HepG2 (cell line): ENCODE results near the gene RFC1. TPM values are rescaled to one million over a fixed set of nuclear protein-coding genes. Genes with fewer than 3 reads are reported as not detected.

Experiments used
- ATAC-seq: fragments of 200-7000 bp; cut with Tn5 transposase; 3 replicates; pipeline ENCODE4 v1.9.1; 2020; ENCODE audit warnings: mild to moderate bottlenecking, moderate library complexity
- BruUV-seq: library from RNA; stranded (reverse); fragments of 400-500 nt; replicated peaks from 2 replicates; lab custom pipeline; 2021; lab: Mats Ljungman, UMichigan
- CTCF ChIA-PET: fragments of 300-600 bp; formaldehyde crosslinking; extraction: SDS; loops from one replicate; lab custom pipeline; 2021; ENCODE audit warnings: low total read pairs, inconsistent platforms, low intra/inter-chr PET ratio; lab: Yijun Ruan, JAX
- POLR2A ChIA-PET: fragments of 350-600 bp; sonication (Branson Sonifier 250); formaldehyde crosslinking; loops from one replicate; lab custom pipeline; 2020; ENCODE audit warnings: antibody characterized with exemption, inconsistent platforms; lab: Yijun Ruan, JAX
- DNase-seq: peaks from one replicate; pipeline ENCODE4 v3.0.0-alpha.2; 2015; ENCODE audit warnings: low spot score
- FAIRE-seq: peaks from 3 replicates; lab custom pipeline; 2011; peaks lifted over from hg19 to GRCh38; lab: Jason Lieb, UNC
- H2AFZ ChIP-seq: one replicate; pipeline ENCODE4 v1.6.1; 2011; ENCODE audit warnings: low read length, inconsistent platforms
- H3K27ac ChIP-seq: fragments of 300-600 bp; 3 replicates; pipeline ENCODE4 v1.8.0; 2011; ENCODE audit warnings: mixed run types, mild to moderate bottlenecking, mixed read lengths, low read length, inconsistent platforms; ENCODE audit not compliant: insufficient read depth; ENCODE audit errors: extremely low read length
- H3K27me3 ChIP-seq, 2 experiments: fragments of 200-600 bp in 1 of 2; 2 replicates in 1 of 2; 3 replicates in 1 of 2; pipeline versions ENCODE4 v1.6.0 to v1.8.0; 2011; ENCODE audit warnings: low read length in 2 of 2, mild to moderate bottlenecking in 2 of 2, moderate library complexity in 2 of 2, inconsistent platforms in 1 of 2; ENCODE audit not compliant: insufficient read depth in 2 of 2, control insufficient read depth in 1 of 2
- H3K36me3 ChIP-seq, 2 experiments: fragments of 200-600 bp in 1 of 2; replicated peaks in 1 of 2; 2 replicates in 1 of 2; 3 replicates in 1 of 2; pipeline versions ENCODE4 v1.5.1 to v1.8.0; 2011; ENCODE audit warnings: low read length in 2 of 2, inconsistent platforms in 1 of 2; ENCODE audit not compliant: insufficient read depth in 2 of 2, control insufficient read depth in 1 of 2
- H3K4me1 ChIP-seq: 2 replicates; pipeline ENCODE4 v1.5.1; 2012; ENCODE audit warnings: low read length, inconsistent platforms; ENCODE audit not compliant: insufficient read depth
- H3K4me2 ChIP-seq: 2 replicates; pipeline ENCODE4 v1.6.0; 2011; ENCODE audit warnings: low read depth, low read length, inconsistent platforms
- H3K4me3 ChIP-seq, 3 experiments: fragments of 200-600 bp in 1 of 3; sonication (generic), shearing (Covaris generic) in 1 of 3; replicated peaks in 1 of 3; 2 replicates each; pipeline ENCODE4 v1.5.1; 2011 to 2016; ENCODE audit warnings: low read length in 3 of 3, inconsistent platforms in 2 of 3, low read depth in 2 of 3, mild to moderate bottlenecking in 2 of 3, control low read depth in 1 of 3, mixed read lengths in 1 of 3; ENCODE audit not compliant: insufficient read depth in 1 of 3
- H3K79me2 ChIP-seq: one replicate; pipeline ENCODE4 v1.6.1; 2011; ENCODE audit warnings: low read length, inconsistent platforms; ENCODE audit not compliant: insufficient read depth
- H3K9ac ChIP-seq: 2 replicates; pipeline ENCODE4 v1.6.0; 2011; ENCODE audit warnings: mild to moderate bottlenecking, low read depth, low read length, inconsistent platforms; ENCODE audit not compliant: insufficient read depth
- H3K9me3 ChIP-seq: 2 replicates; pipeline ENCODE4 v1.5.1; 2012; ENCODE audit warnings: mild to moderate bottlenecking, low read length
- H4K20me1 ChIP-seq: 2 replicates; pipeline ENCODE4 v1.6.0; 2011; ENCODE audit warnings: inconsistent platforms, mild to moderate bottlenecking, low read length, moderate library complexity; ENCODE audit not compliant: insufficient read depth
- GATA4 ChIP-seq: sonication (generic); IDR thresholded peaks from 2 replicates; pipeline ENCODE4 v1.6.1; 2016; ENCODE audit warnings: antibody characterized with exemption, low read depth, borderline replicate concordance
- HNRNPL ChIP-seq: fragments of 200-400 bp; formaldehyde crosslinking; IDR thresholded peaks from 2 replicates; pipeline ENCODE4 v1.6.1; 2017; ENCODE audit warnings: mild to moderate bottlenecking, low read depth, low read length
- JDP2 ChIP-seq: sonication (generic); formaldehyde crosslinking; IDR thresholded peaks from 2 replicates; pipeline ENCODE4 v1.8.1; 2022; ENCODE audit warnings: missing genetic modification reagents, borderline replicate concordance
- KDM1A ChIP-seq: IDR thresholded peaks from 2 replicates; pipeline ENCODE4 v1.6.1; 2016; ENCODE audit warnings: missing compliant biosample characterization
- NR1H2 ChIP-seq: sonication (generic); formaldehyde crosslinking; IDR thresholded peaks from 2 replicates; pipeline ENCODE4 v1.8.1; 2022; ENCODE audit warnings: low read depth, missing genetic modification reagents, borderline replicate concordance
- POLR2AphosphoS5 ChIP-seq: IDR thresholded peaks from 2 replicates; pipeline ENCODE4 v1.6.1; 2012; ENCODE audit warnings: low read depth, low read length
- SMARCC2 ChIP-seq: fragments of 450-650 bp; IDR thresholded peaks from 2 replicates; pipeline ENCODE4 v1.6.1; 2017; ENCODE audit warnings: antibody characterized with exemption, mild to moderate bottlenecking
- ZBTB39 ChIP-seq: sonication (generic); formaldehyde crosslinking; IDR thresholded peaks from 2 replicates; pipeline ENCODE4 v1.5.0; 2020; ENCODE audit warnings: missing genetic modification reagents
- ZFX ChIP-seq: sonication (generic); formaldehyde crosslinking; IDR thresholded peaks from 2 replicates; pipeline ENCODE4 v1.4.0; 2020; ENCODE audit warnings: mild to moderate bottlenecking, low read depth, missing genetic modification reagents, moderate library complexity
- ZNF143 ChIP-seq: sonication (generic); formaldehyde crosslinking; IDR thresholded peaks from 2 replicates; pipeline ENCODE4 v1.4.0; 2020; ENCODE audit warnings: missing genetic modification reagents
- ZNF205 ChIP-seq: IDR thresholded peaks from 2 replicates; pipeline ENCODE4 v1.6.1; 2018; ENCODE audit warnings: missing biosample characterization, missing genetic modification reagents
- ZNF337 ChIP-seq: sonication (generic); formaldehyde crosslinking; IDR thresholded peaks from 2 replicates; pipeline ENCODE4 v1.5.1; 2020; ENCODE audit warnings: missing genetic modification reagents, low read depth, mild to moderate bottlenecking, borderline replicate concordance
- ZNF562 ChIP-seq: sonication (generic); formaldehyde crosslinking; IDR thresholded peaks from 2 replicates; pipeline ENCODE4 v1.8.0; 2022; ENCODE audit warnings: missing genetic modification reagents, borderline replicate concordance
- ZNF607 ChIP-seq: sonication (generic); formaldehyde crosslinking; IDR thresholded peaks from 2 replicates; pipeline ENCODE4 v1.5.1; 2020; ENCODE audit warnings: missing genetic modification reagents, mild to moderate bottlenecking, borderline replicate concordance
- ZNF768 ChIP-seq: sonication (generic); formaldehyde crosslinking; IDR thresholded peaks from 2 replicates; pipeline ENCODE4 v1.4.0; 2020; ENCODE audit warnings: missing genetic modification reagents
- ZNF781 ChIP-seq: sonication (generic); formaldehyde crosslinking; IDR thresholded peaks from 2 replicates; pipeline ENCODE4 v1.5.1; 2020; ENCODE audit warnings: borderline replicate concordance, mild to moderate bottlenecking, missing genetic modification reagents; ENCODE audit errors: not compliant biosample characterization
- WGBS: methylation state at CpG from one replicate; pipeline ENCODE4 v1.1.6; 2017; ENCODE audit warnings: low lambda C conversion rate; 5-methylcytosine and 5-hydroxymethylcytosine counted together
- in situ Hi-C: cut with HindIII; loops from 2 replicates; pipeline ENCODE4 v1.10.0; 2017; ENCODE audit warnings: low pct_unique_long_range_greater_than_20kb; ENCODE audit not compliant: extremely low pct_ligation_motif_present
- intact Hi-C: fragments of 100-400 bp; cut with micrococcal nuclease; formaldehyde crosslinking; loops from one replicate; pipeline ENCODE4 v1.10.0; 2022; ENCODE audit not compliant: unreplicated experiment
- polyA plus RNA-seq, 8 experiments: library from polyadenylated mRNA; depleted of rRNA in 3 of 8; stranded (reverse) in 7 of 8; unstranded in 1 of 8; fragments of >200 nt; fragmentation: Illumina TruSeq in 4 of 8; extraction: Trizol in 4 of 8; gene quantifications; 2 replicates each; pipeline versions ENCODE4 v1.2.1 to v1.2.3, GENCODE V29; 2011 to 2016; ENCODE audit warnings: low read depth in 4 of 8, missing spikeins in 1 of 8, mixed read lengths in 1 of 8; ENCODE audit not compliant: insufficient read depth in 1 of 8
- total RNA-seq, 5 experiments: library from RNA; depleted of rRNA; stranded (reverse); fragments of >200 nt; fragmentation: Illumina TruSeq; extraction: Trizol; gene quantifications; 2 replicates each; pipeline ENCODE4 v1.2.3, GENCODE V29; 2016; ENCODE audit warnings: low read depth in 1 of 5

Gene RFC1
- total and polyA plus RNA-seq, 2 of the 13 experiments (the other 11 are each of a cell fraction or from before 2014, with no cell fraction given): 15.9 to 78.8 TPM

- Histone ChIP-seq H3K27ac (no peak overlapping the region), H3K4me2 (no peak overlapping the region), H3K27me3 (no peaks in the 10 kb centered on the region), H4K20me1 (no peaks in the 10 kb centered on the region), H3K9me3 (no peaks in the 10 kb centered on the region), H3K79me2 (no peaks in the 10 kb centered on the region), H3K4me3 (no peak overlapping the region), H3K4me1 (peaks cover 8% of the 10 kb centered on the region), H3K9ac (no peak overlapping the region), H3K36me3 (peaks cover 2 to 4% of the 10 kb centered on the region in 2 experiments; a peak in 2 of 5 replicates), H2AFZ (no peak overlapping the region)
- intact Hi-C loops (no loop called here), in situ Hi-C loops (no loop called here)
- ATAC-seq (no peak), FAIRE-seq (no peak), DNase-seq (no peak)
- no peak for TF ChIP-seq POLR2AphosphoS5
- no peak for TF ChIP-seq ZNF768 (CRISPR knock-in tag)
- TF ChIP-seq NR1H2: no peak
- TF ChIP-seq ZNF562 (CRISPR knock-in tag): no peak
- no peak for TF ChIP-seq JDP2 (CRISPR knock-in tag)
- TF ChIP-seq HNRNPL: no peak
- TF ChIP-seq ZNF337: no peak
- no peak for TF ChIP-seq ZBTB39 (CRISPR knock-in tag)
- no peak for TF ChIP-seq ZNF781 (CRISPR knock-in tag)
- TF ChIP-seq SMARCC2: no peak
- no peak for TF ChIP-seq ZNF143
- TF ChIP-seq ZNF607 (CRISPR knock-in tag): no peak
- TF ChIP-seq ZNF205 (CRISPR knock-in tag): no peak
- TF ChIP-seq KDM1A (CRISPR knock-in tag): no peak
- TF ChIP-seq ZFX (CRISPR knock-in tag): no peak
- no peak for TF ChIP-seq GATA4
- POLR2A ChIA-PET: no interaction called here
- CTCF ChIA-PET: no interaction called here
- 88% methylated on average over 2 of the region's 2 CpGs for WGBS
- no TSS peak for BruUV-seq
These were observed 102.3 kb downstream of the RFC1 start for GRCh38 chr4:39263895-39264294.
